ENCODE results near the gene SYCP2L. TPM values are rescaled to one million over a fixed set of nuclear protein-coding genes. Genes with fewer than 3 reads are reported as not detected.

The SYCP2L gene
- total and polyA plus RNA-seq, 2 donors (not counting 3 experiments of a cell fraction or from before 2014, with no cell fraction given) = not detected

GRCh38 chr6:11012295-11012754, 125.5 kb downstream of the SYCP2L start:
- ChIA-PET CTCF (no interaction called here), POLR2A (no interaction called here)
- H4K20me1 ChIP-seq (replicated peaks; ENCODE audit: control insufficient read depth, extremely low read depth, insufficient read depth, low read length) = no peaks in the 10 kb centered on the region
- TF ChIP-seq MAX (IDR thresholded peaks at IDR 0.05; ENCODE audit: insufficient read depth, insufficient read length) = no peak
- TF ChIP-seq FOS (IDR thresholded peaks at IDR 0.05; ENCODE audit: borderline replicate concordance, insufficient read depth, low read length) = no peak
- TF ChIP-seq MYC (IDR thresholded peaks at IDR 0.05; ENCODE audit: low read depth, low read length) = no peak
- no peak for TF ChIP-seq JUN (IDR thresholded peaks at IDR 0.05; ENCODE audit: borderline replicate concordance, insufficient read depth, insufficient read length, low read depth)
- TF ChIP-seq GATA2 (IDR thresholded peaks at IDR 0.05; ENCODE audit: insufficient read depth, insufficient read length, low read depth, low read length) = no peak
- TF ChIP-seq EZH2 (IDR thresholded peaks at IDR 0.05; ENCODE audit: borderline replicate concordance, low read depth, low read length, severe bottlenecking) = no peak
- TF ChIP-seq CTCF (IDR thresholded peaks at IDR 0.05; ENCODE audit: extremely low read depth in 1 of 2, insufficient read depth in 1 of 2, low read depth in 1 of 2, low read length in 2 of 2) = no peak
- no peak for TF ChIP-seq POLR2A (IDR thresholded peaks at IDR 0.05; ENCODE audit: low read depth, low read length)
- TF ChIP-seq POLR2AphosphoS5 (IDR thresholded peaks at IDR 0.05; ENCODE audit: insufficient read depth, low read depth, low read length) = no peak
- H3K4me3 ChIP-seq (replicated peaks in 1 of 3; ENCODE audit: insufficient read depth in 1 of 3, low read depth in 1 of 3, low read length in 3 of 3) = no peak overlapping the region
- H3K79me2 ChIP-seq (ENCODE audit: control insufficient read depth, insufficient read depth, low read length) = no peaks in the 10 kb centered on the region
- no peaks in the 10 kb centered on the region for H3K9me3 ChIP-seq (replicated peaks; ENCODE audit: control insufficient read depth, insufficient read depth, low read length)
- no peak for DNase-seq (ENCODE audit: low read depth, low spot score)
- H3K27ac ChIP-seq (ENCODE audit: insufficient read depth, low read depth, low read length) = no peak overlapping the region
- intact Hi-C loops (cut with micrococcal nuclease) = no loop called here
- peaks cover 8% of the 10 kb centered on the region for H3K4me1 ChIP-seq (ENCODE audit: control insufficient read depth, extremely low read depth, insufficient read depth, low read length)
- H3K9me1 ChIP-seq (replicated peaks; ENCODE audit: control insufficient read depth, extremely low read depth, insufficient read depth, low read length) = no peaks in the 10 kb centered on the region
- no peak overlapping the region for H3K4me2 ChIP-seq (ENCODE audit: insufficient read depth, low read length)
- peaks cover 4 to 7% of the 10 kb centered on the region in 2 experiments for H3K27me3 ChIP-seq (ENCODE audit: control insufficient read depth in 2 of 2, insufficient read depth in 2 of 2, low read length in 2 of 2)
- H3K9ac ChIP-seq (replicated peaks; ENCODE audit: extremely low read depth, insufficient read depth, low read length) = no peak overlapping the region
- dilution Hi-C loops (cut with MboI; ENCODE audit: extremely low pct_ligation_motif_present, low sequenced_read_pairs) = no loop called here
- FAIRE-seq = no peak
- BruUV-seq (replicated peaks) = no TSS peak
- no peaks in the 10 kb centered on the region for H3K36me3 ChIP-seq (ENCODE audit: control insufficient read depth in 2 of 2, extremely low read depth in 1 of 2, insufficient read depth in 2 of 2, low read length in 2 of 2)
- no peak overlapping the region for H2AFZ ChIP-seq (ENCODE audit: low read depth, low read length)
